Activated T-helper 9 cell treated with anti-CD3 and anti-CD28 coated beads, Interleukin-2, amount 50 U/mL, for 16 hours (primary cell): ENCODE measurements around the gene ZNF511.

ENCODE experiments used
- DNase-seq: peaks from one replicate; pipeline ENCODE4 v3.0.0-alpha.2; 2020; ENCODE audit warnings: low read depth

Gene ZNF511

GRCh38 chr10:133335246-133336117 lies 26.8 kb downstream of the ZNF511 start:
- DNase-seq: peak; percentile 67

- no peak for DNase-seq
These were observed 27.4 kb downstream of the ZNF511 start for GRCh38 chr10:133336118-133336576.

- DNase-seq: peak; percentile 76
These were observed 28.1 kb downstream of the ZNF511 start, which contains the start of gene CALY for GRCh38 chr10:133336577-133337369. CALY (minus strand) TSS chr10:133336896; CDS start chr10:133328989, 7,907 bp downstream.

DNA sequence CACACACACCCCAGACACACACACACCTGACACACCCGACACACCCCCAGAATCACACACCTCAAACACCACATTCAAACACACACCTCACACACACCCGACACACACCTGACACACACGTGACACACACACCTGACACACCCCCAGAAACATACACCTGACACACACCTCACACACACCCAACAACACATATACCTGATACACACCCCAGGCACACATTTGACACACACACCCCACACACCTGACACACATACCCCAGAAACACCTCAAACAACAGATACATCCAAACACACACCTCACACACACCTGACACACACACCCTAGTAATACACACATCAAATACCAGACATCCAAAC lies 28.6 kb downstream of the ZNF511 start:
- DNase-seq: no peak

- no peak for DNase-seq
These were observed 29.7 kb downstream of the ZNF511 start for GRCh38 chr10:133338080-133339071.

DNA sequence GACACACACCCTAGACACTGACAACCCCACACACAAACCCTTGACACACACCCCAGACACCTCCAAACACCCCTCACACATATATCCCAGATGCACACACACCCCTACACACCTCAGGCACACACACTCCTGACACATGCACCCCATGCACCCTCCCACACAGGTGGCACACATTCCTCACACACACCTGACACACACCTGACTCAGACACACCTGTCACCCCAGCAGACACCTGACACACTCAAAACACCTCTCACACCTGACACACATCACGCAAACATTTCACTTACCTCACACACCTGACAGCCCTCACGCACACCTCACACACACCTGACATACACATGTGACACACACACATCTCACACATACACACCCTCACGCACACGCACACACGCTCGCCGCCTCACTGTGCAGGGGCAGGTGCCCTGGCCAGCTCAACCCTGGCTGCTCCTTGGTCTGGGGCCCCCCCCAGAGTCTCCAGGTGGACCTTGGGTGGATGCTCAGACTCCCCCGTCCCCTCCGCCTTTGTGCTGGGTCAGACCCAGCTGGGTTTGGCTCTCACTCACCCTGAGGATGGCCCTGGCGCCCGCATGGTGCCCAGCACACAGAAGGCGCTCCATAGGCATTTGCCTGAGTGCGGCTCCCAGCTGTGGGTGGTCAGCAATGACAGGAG lies 31.1 kb downstream of the ZNF511 start:
- no peak for DNase-seq

DNA sequence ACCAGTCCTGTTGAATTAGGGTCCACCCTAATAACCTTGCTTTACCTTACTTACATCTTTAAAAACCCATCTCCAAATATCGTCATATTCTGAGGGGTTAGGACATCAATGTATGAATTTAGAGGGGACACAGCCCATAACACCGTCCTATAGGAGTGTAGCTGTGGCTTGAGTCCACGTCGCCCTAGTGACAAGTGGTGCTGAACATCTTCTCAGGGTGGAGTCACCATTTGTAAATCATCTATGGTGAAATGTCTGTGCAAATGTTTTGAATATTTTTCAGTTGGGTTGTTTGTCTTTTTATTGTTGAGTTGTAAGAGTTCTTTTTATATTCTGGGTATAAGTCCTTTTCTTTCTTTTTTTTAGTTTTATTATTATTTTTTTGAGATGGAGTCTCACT lies 33.3 kb downstream of the ZNF511 start:
- DNase-seq: no peak

DNA sequence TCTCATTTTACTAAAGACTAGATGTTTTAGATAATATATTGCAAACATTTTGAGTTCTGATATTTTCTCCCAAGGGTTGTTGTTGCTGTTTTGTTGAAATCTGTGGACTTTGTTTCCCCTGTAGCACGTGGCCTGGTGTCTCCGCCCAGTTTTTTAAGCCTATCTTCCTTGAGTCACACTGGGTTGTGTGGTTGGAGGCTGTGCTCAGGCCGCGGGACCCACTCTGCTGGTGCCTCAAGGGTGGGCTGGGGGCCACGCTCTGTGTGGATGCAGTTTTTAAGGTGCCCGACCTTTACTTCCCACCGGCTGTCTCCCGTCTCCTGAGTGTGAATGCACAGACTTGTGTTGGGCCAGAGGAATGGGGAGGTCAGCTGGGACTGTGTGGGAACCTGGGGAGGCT lies 34.2 kb downstream of the ZNF511 start:
- DNase-seq: no peak

DNA sequence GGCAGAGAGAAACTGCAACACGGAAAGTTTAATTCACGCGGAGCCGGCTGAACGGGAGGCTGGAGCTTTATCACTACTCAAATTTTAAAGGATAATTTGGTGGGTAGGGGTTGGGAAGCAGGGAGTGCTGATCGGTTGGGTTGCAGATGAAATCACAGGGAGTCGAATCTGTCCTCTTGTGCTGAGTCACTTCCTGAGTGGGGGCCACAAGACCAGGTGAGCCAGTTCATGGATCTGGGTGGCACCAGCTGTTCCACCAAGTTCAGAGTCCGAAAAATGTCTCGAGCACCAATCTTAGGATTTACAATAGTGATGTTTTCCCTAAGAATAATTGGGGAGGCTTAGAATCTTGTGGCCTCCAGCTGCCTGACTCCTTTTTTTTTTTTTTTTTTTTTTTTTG lies 34.8 kb downstream of the ZNF511 start:
- no peak for DNase-seq

- no peak for DNase-seq
These were observed 35.5 kb downstream of the ZNF511 start for GRCh38 chr10:133344236-133344635.

GRCh38 chr10:133346413-133346812 lies 37.7 kb downstream of the ZNF511 start:
- DNase-seq: no peak

DNA sequence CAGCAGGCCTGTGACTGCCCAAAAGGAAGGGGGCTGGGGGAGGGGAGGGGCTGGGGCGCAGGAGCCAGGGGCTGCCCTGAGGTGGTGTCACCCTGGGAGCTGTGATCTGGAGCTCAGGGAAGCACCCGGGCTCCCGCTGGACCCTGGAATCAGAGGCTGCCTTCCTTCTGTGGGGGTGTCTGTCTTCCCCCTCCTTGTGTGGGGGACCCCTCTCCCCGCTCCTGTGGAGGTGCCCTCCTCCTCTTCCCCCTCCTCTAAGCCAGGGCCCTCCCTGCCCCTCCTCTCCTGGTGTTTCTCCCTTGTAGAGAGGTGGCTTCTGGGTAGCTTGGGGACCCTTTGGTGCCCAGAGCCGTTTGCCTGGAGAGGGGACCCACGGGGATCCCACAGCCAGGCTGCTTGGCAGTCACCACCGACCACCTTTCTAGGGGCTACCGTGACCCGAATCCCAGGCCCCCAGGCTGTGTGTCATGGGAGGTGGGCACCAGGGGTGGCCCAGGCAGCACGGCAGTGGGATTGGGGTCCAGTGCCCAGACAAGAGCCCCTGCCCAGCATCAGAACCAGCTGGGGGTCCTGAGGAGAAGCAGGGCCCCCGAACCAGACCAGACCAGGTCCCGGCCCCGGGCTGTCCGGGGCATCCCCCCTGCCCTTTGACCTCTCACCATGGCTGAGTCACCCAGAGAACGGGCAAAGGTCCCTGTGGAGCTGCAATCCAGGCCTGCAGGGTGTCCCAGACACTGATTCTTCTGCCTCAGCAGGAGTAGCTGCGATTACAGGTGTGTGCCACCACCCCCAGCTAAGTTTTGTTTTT lies 39.2 kb downstream of the ZNF511 start:
- no peak for DNase-seq

DNA sequence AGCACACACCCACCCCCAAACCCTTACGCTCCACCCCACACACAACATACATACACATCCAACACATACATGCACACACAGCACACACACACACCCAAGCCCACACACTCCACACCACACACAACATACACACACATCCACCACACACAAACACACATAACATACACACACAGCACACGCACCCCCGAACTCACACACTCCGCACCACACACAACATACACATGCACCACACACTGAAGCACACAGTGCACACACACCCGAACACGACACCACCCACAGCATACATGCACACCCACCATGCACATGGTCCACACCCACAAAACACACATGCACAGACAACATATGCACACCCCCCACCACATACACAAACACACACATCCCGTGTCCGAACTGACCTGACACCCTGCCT lies 40.5 kb downstream of the ZNF511 start:
- DNase-seq: no peak

DNA sequence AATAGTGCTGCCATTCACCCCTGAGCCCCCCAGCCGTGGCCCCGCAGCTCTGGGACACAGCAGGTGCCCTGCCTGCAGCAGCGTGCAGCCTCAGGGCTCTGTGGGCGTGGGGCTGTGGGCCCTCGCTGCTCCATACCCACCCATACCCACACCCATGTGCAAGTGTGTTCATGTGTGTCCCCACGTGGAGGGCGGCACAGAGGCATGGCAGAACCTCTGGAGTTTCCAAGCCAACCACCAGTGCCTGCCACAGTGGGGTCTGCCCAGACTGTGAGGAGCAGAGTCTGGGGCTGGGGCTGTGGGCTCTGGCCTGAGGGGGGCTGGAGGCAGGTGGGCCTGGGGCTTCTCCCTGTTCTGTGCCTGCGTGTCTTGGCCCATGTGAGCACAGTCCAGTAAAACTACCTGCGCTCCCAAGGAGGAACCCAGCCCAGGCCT lies 40.9 kb downstream of the ZNF511 start:
- DNase-seq: no peak

DNA sequence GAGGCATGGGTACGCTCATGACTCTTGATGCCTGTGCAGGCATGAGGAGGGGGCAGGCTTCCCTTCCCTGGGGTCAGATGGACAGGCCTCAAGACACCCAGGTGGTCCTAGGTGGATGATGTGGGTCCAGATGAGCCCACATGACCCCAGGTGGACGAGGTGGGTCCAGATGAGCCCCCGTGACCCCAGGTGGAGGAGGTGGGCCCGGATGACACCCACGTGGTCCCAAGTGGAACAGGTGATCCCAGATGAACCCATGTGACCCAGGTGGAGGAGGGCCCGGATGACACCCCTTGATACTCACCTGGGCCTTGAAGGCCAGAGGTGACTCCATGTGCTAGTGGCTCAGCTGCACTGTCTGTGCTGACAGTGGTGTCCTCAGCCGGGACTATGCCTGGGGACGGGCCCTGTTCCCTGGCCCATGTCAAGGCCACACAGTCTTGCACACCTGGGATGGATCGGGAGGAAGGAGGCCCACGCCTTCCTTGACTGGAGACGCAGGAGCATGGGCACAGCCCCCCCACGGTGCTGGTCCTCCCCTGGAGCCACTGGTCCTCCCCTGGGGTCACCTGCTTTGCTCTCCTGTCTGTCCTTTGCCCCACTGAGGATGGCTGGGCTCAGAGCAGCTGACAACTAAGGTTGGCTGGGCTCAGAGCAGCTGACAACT lies 41.7 kb downstream of the ZNF511 start:
- no peak for DNase-seq

DNA sequence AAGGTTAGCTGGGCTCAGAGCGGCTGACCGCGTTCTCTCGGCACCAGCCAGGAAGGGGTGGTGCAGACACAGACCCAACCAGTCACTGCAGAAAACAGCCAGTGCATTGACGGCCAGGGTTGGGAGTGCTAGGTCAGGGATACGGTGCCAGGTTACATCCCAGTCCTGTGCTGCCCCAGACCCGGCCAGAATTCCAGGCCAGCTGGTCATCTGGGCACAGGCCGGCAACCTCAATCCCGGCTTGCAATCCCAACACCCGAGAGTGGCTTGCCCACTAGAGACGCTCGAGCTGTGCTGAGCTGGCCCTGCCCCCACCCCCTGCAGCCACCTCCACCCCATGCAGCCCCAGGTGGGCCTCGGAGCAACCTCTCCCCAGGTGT lies 42.2 kb downstream of the ZNF511 start:
- DNase-seq: no peak

DNA sequence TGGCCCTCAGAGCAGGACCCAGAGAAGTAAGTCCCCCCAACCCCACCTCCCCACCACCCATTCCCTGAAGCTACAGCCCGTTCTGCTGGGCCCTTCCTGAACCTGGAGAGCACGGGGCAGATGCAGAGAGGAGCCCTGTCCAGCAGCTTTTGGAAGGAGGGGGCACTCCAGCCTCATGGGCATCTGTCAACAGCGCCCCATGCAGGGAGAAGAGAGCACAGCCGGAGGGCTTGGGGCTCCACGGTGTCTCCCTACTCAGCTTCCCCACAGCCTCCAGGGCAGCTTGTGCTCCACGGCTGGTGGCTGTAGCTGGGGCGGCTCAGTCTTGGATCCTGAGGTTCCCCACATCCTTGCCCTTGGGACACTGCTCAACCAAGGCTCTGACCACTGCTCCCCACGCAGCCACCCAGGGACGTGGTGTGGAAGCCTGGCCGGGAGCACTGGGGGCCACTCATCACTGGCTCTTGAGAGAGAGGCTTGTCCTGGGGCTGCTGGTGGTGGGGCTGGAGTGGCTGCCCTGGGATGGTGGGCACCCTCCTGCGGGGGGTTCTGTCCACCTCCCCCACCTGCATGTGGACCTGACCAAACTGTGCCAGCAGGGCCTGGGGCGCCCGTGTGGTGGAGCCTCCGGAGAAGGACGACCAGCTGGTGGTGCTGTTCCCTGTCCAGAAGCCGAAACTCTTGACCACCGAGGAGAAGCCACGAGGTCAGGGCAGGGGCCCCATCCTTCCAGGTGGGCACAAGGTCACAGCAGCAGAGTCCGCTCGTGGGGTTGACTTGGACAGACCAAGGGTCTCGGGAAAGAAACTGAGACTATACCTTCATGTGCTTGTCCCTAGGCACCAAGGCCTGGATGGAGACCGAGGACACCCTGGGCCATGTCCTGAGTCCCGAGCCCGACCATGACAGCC lies 42.9 kb downstream of the ZNF511 start:
- DNase-seq: no peak

DNA sequence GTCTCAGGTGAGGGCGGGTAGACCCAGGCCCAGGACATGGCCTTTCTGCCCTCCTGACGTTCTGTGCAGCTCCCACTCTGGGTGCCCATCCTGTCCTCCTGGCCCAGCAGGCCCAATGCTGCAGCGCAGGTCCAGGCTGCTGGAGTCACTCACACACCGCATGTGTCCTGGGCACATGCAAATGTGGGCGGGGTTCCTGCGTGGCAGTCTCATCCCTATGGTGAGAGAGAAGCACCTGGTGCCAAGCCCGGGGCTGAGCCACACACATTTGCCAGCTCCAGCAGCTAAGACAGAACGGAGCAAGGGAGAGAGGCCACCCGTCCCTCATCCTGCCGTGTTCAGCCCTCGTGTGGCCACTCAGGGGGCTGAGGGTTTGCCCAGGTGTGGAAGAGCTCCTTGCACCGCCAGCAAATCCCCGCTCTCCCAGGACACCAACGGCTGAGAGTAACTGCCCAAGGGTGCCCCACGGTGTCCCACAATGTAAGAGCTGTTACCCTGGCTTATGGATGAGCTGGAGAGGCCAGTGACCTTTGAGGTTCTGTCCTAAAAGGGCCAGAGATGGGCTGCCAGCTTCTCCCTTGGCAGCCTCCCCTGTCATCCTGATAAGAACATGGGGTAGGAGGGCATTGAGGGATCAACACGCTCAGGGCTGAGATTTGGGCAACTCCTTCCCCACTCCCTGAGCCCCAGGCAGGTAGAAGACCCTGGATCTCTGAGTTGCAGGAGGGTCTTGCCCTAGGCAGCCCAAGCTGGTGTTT lies 44.7 kb downstream of the ZNF511 start:
- no peak for DNase-seq
